ENCODE data around the gene EFNA1.

The EFNA1 gene

DNA sequence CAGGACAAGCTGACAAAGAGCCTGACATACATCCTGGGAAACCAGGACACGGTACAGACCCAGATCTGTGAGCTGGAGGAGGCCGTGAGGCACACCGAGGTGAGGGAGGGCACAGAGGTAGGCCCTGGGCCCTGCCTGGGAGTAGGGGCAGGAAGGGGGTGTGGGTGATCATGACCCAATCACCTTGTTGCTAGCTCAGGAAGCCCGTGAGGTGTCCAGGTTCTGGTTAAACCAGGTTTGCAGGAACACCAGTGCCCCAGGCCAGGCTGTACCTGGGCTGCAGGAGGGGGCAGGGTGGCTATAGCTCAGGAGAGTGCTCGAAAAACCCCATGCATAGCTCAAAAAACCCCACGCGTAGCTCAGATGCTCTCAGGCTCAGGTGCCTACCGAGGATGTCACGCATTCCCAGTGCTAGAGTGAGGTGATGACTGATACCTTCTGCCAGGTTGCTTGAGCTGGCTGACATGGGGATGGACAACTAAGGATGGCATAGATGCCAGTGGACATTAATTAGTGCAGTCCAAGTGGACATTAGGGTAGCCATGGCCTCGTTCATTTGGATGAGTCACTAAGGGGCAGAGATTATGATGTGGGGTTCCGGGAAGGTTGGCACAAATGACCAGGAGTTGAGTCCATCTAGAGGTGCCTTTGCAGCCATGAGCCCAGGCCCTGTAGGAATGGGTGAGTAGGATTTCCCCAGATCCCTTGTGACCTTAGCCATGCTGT is 49.7 kb downstream of the EFNA1 start:
- no peaks in the 10 kb centered on the region for H3K79me2 ChIP-seq
- TF ChIP-seq, protein P1, sequence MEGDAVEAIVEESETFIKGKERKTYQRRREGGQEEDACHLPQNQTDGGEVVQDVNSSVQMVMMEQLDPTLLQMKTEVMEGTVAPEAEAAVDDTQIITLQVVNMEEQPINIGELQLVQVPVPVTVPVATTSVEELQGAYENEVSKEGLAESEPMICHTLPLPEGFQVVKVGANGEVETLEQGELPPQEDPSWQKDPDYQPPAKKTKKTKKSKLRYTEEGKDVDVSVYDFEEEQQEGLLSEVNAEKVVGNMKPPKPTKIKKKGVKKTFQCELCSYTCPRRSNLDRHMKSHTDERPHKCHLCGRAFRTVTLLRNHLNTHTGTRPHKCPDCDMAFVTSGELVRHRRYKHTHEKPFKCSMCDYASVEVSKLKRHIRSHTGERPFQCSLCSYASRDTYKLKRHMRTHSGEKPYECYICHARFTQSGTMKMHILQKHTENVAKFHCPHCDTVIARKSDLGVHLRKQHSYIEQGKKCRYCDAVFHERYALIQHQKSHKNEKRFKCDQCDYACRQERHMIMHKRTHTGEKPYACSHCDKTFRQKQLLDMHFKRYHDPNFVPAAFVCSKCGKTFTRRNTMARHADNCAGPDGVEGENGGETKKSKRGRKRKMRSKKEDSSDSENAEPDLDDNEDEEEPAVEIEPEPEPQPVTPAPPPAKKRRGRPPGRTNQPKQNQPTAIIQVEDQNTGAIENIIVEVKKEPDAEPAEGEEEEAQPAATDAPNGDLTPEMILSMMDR (IDR thresholded peaks at IDR 0.05) = no peak
- H3K9me3 ChIP-seq (ENCODE audit: control insufficient read depth, low read length) = no peaks in the 10 kb centered on the region
- no peak overlapping the region for H3K4me2 ChIP-seq (ENCODE audit: low read length)
- no peak overlapping the region for H3K4me3 ChIP-seq (ENCODE audit: low read depth, low read length)
- no peaks in the 10 kb centered on the region for H3K36me3 ChIP-seq (ENCODE audit: control insufficient read depth, insufficient read depth, low read length)
- no peaks in the 10 kb centered on the region for H3K4me1 ChIP-seq
- H2AFZ ChIP-seq = no peak overlapping the region
- no peak overlapping the region for H3K9ac ChIP-seq
- no peak overlapping the region for H3K27ac ChIP-seq
- no peaks in the 10 kb centered on the region for H3K27me3 ChIP-seq (ENCODE audit: control insufficient read depth, insufficient read depth, low read length)

DNA sequence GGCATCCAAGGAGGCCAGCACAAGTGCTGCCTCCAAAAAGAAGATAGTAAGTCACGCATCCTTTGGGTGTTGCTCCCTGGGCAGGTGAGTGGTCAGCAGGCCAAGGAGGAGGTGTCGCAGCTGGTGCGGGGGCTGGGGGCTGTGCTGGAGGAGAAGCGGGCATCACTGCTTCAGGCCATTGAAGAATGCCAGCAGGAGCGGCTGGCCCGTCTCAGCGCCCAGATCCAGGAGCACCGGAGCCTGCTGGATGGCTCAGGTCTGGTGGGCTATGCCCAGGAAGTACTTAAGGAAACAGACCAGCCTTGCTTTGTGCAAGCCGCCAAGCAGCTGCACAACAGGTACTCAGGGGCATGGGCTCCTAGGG is 50.2 kb downstream of the EFNA1 start:
- H3K27ac ChIP-seq = no peak overlapping the region
- no peak overlapping the region for H3K9ac ChIP-seq
- H2AFZ ChIP-seq = no peak overlapping the region
- no peaks in the 10 kb centered on the region for H3K27me3 ChIP-seq (ENCODE audit: control insufficient read depth, insufficient read depth, low read length)
- H3K4me3 ChIP-seq (ENCODE audit: low read depth, low read length) = no peak overlapping the region
- H3K79me2 ChIP-seq = no peaks in the 10 kb centered on the region
- TF ChIP-seq, protein P1 (IDR thresholded peaks at IDR 0.05) = no peak
- H3K36me3 ChIP-seq (ENCODE audit: control insufficient read depth, insufficient read depth, low read length) = no peaks in the 10 kb centered on the region
- no peaks in the 10 kb centered on the region for H3K4me1 ChIP-seq
- H3K9me3 ChIP-seq (ENCODE audit: control insufficient read depth, low read length) = no peaks in the 10 kb centered on the region
- no peak overlapping the region for H3K4me2 ChIP-seq (ENCODE audit: low read length)

DNA sequence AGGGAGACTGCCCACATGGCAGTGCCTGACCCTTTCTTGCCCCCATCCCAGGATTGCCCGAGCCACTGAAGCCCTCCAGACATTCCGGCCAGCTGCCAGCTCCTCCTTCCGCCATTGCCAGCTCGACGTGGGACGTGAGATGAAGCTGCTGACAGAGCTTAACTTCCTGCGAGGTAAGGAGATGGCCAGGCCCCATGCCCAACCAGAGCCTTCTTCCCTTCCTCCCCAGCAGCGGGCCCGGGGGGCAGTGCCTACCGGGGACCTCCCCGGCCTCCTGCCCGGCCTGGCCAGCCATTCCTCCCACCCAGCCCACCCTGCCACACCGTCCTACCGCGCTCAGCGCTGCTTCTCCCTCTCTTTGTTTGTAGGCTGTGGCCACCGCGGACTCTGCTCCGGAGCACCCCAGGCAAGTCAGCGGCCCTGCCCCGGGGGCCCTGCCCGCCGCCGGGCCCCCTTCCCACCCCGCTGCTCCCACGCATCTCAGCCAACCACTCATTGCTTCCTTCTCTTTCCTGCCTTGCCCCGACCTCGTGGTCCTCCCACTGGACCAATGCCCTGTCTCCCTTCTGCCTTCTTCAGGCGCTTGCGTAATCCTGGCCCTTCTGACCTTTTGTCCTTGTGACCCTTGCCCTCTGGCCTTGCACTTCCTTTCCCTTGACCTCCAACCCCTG is 50.9 kb downstream of the EFNA1 start:
- Histone ChIP-seq H3K4me1 (no peaks in the 10 kb centered on the region), H3K79me2 (no peaks in the 10 kb centered on the region), H2AFZ (no peak overlapping the region), H3K36me3 (ENCODE audit: control insufficient read depth, insufficient read depth, low read length) (no peaks in the 10 kb centered on the region), H3K4me3 (ENCODE audit: low read depth, low read length) (no peak overlapping the region), H3K9me3 (ENCODE audit: control insufficient read depth, low read length) (no peaks in the 10 kb centered on the region), H3K27ac (no peak overlapping the region), H3K9ac (no peak overlapping the region), H3K27me3 (ENCODE audit: control insufficient read depth, insufficient read depth, low read length) (no peaks in the 10 kb centered on the region), H3K4me2 (ENCODE audit: low read length) (no peak overlapping the region)
- TF ChIP-seq, protein P1 (IDR thresholded peaks at IDR 0.05) = no peak

DNA sequence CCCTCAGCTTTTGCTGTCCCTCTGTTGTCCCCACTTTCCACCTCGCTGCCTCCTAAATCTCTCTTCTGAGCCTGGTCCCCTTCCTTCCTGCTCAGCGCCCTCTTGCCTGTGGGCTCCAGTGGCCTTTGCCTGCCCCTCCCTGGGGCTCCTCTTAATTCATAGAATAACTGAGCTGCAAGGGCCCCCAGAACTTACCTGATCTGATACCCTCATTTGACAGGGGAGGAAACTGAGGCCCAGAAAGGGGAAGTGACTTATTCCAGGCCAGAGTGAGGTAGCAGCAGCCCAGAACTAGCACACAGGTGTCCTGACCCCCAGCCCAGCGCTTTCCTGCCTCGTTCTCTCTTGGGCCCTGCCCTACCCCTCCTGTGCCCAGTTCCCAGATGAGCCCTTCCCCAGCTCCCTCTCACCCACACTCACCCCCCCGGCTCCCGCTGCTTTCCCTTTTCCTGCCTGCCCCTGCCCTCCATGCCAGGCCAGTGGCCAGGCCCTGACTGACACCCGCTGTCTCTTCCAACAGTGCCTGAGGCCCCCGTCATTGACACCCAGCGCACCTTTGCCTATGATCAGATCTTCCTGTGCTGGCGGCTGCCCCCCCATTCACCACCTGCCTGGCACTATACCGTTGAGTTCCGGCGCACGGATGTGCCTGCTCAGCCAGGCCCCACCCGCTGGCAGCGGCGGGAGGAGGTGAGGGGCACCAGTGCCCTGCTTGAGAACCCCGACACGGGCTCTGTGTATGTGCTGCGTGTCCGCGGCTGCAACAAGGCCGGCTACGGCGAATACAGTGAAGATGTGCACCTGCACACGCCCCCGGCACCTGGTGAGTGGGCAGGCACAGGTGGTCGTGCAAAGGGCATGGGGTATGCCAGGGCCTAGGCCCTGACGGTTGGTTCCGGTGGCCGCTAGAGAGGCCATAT is 51.7 kb downstream of the EFNA1 start:
- no peak overlapping the region for H3K9ac ChIP-seq
- H3K4me3 ChIP-seq (ENCODE audit: low read depth, low read length) = no peak overlapping the region
- H2AFZ ChIP-seq = no peak overlapping the region
- H3K36me3 ChIP-seq (ENCODE audit: control insufficient read depth, insufficient read depth, low read length) = no peaks in the 10 kb centered on the region
- no peaks in the 10 kb centered on the region for H3K27me3 ChIP-seq (ENCODE audit: control insufficient read depth, insufficient read depth, low read length)
- H3K79me2 ChIP-seq = no peaks in the 10 kb centered on the region
- no peak overlapping the region for H3K27ac ChIP-seq
- no peaks in the 10 kb centered on the region for H3K9me3 ChIP-seq (ENCODE audit: control insufficient read depth, low read length)
- H3K4me1 ChIP-seq = no peaks in the 10 kb centered on the region
- TF ChIP-seq, protein P1 (IDR thresholded peaks at IDR 0.05) = no peak
- H3K4me2 ChIP-seq (ENCODE audit: low read length) = no peak overlapping the region

All from parathyroid adenoma (tissue), 2 donors.